Activated T-cell treated with anti-CD3 and anti-CD28 coated beads for 48 hours (primary cell): ENCODE data around the gene DNAAF1.
"Not testable (repeated sequence)": the region's sequence is repeated elsewhere in the genome, so short reads cannot be mapped to it uniquely, and the experiment has no call there.

ENCODE experiments used
- DNase-seq: peaks from one replicate; pipeline ENCODE4 v3.0.0-alpha.2; 2020; ENCODE audit warnings: low read depth

DNAAF1 gene

GRCh38 chr16:84144859-84145639 is at the start of gene DNAAF1, which contains the start of gene HSDL1:
DNAAF1 (plus strand) TSS chr16:84145308; CDS start chr16:84145441, 133 bp downstream.
HSDL1 (minus strand) TSS chr16:84145177; CDS start chr16:84131321, 13,856 bp downstream.
- peak; percentile 94 for DNase-seq

- DNase-seq, result no peak
These were observed 49.6 kb upstream of the DNAAF1 start for GRCh38 chr16:84095466-84095865.

- DNase-seq, result no peak
These were observed 48.6 kb upstream of the DNAAF1 start for GRCh38 chr16:84096447-84097005.

GRCh38 chr16:84098939-84099338 is 46.2 kb upstream of the DNAAF1 start:
- no peak for DNase-seq

- no peak for DNase-seq
These were observed 41.4 kb upstream of the DNAAF1 start for GRCh38 chr16:84103678-84104077.

- no peak for DNase-seq
These were observed 40.9 kb upstream of the DNAAF1 start for GRCh38 chr16:84104231-84104630.

GRCh38 chr16:84105301-84105815 is 39.8 kb upstream of the DNAAF1 start:
- DNase-seq, result no peak

- DNase-seq, result no peak
These were observed 39.0 kb upstream of the DNAAF1 start for GRCh38 chr16:84105948-84106740.

- DNase-seq, result no peak
These were observed 37.2 kb upstream of the DNAAF1 start for GRCh38 chr16:84107921-84108320.

- DNase-seq, result no peak
These were observed 35.3 kb upstream of the DNAAF1 start for GRCh38 chr16:84109598-84110335.

- DNase-seq, result no peak
These were observed 34.6 kb upstream of the DNAAF1 start for GRCh38 chr16:84110527-84110926.

GRCh38 chr16:84111525-84111924 is 33.6 kb upstream of the DNAAF1 start:
- no peak for DNase-seq

- DNase-seq, result peak; percentile 31
These were observed 33.2 kb upstream of the DNAAF1 start for GRCh38 chr16:84111949-84112348.

GRCh38 chr16:84115919-84116719 is 29.0 kb upstream of the DNAAF1 start:
- no peak for DNase-seq

GRCh38 chr16:84116720-84117493 is 28.2 kb upstream of the DNAAF1 start, which contains the start of gene MBTPS1:
MBTPS1 (minus strand) TSS chr16:84116942; CDS start chr16:84101783, 15,159 bp downstream.
- DNase-seq, result peak; percentile 99

GRCh38 chr16:84117494-84117843 is 27.6 kb upstream of the DNAAF1 start:
- no peak for DNase-seq

GRCh38 chr16:84118315-84118714 is 26.8 kb upstream of the DNAAF1 start:
- not testable (repeated sequence) for DNase-seq

GRCh38 chr16:84119368-84119767 is 25.7 kb upstream of the DNAAF1 start:
- no peak for DNase-seq

GRCh38 chr16:84120023-84120422 is 25.1 kb upstream of the DNAAF1 start:
- no peak for DNase-seq

GRCh38 chr16:84121007-84121406 is 24.1 kb upstream of the DNAAF1 start:
- no peak for DNase-seq
